Gastrocnemius medialis (tissue), 4 donors: ENCODE data around the gene MAP3K7CL.

Source experiments
- POLR2A ChIP-seq, 2 donors: fragments of 450-650 bp; IDR thresholded peaks; one replicate each; pipeline ENCODE4 v1.6.1; 2017; ENCODE audit warnings: antibody characterized with exemption in 2 of 2, mild to moderate bottlenecking in 2 of 2, moderate library complexity in 2 of 2
- TF ChIP-seq, protein P1 (sequence below), 5 experiments: fragments of 450-650 bp in 3 of 5; fragments of 200-600 bp in 2 of 5; sonication (generic) in 2 of 5; IDR thresholded peaks in 4 of 5; conservative IDR thresholded peaks in 1 of 5; 1 replicate in 4 of 5; 2 replicates in 1 of 5; pipeline ENCODE4 v1.5.1; 2016 to 2019; ENCODE audit warnings: antibody characterized with exemption in 5 of 5, mild to moderate bottlenecking in 3 of 5, moderate library complexity in 3 of 5

DNA sequence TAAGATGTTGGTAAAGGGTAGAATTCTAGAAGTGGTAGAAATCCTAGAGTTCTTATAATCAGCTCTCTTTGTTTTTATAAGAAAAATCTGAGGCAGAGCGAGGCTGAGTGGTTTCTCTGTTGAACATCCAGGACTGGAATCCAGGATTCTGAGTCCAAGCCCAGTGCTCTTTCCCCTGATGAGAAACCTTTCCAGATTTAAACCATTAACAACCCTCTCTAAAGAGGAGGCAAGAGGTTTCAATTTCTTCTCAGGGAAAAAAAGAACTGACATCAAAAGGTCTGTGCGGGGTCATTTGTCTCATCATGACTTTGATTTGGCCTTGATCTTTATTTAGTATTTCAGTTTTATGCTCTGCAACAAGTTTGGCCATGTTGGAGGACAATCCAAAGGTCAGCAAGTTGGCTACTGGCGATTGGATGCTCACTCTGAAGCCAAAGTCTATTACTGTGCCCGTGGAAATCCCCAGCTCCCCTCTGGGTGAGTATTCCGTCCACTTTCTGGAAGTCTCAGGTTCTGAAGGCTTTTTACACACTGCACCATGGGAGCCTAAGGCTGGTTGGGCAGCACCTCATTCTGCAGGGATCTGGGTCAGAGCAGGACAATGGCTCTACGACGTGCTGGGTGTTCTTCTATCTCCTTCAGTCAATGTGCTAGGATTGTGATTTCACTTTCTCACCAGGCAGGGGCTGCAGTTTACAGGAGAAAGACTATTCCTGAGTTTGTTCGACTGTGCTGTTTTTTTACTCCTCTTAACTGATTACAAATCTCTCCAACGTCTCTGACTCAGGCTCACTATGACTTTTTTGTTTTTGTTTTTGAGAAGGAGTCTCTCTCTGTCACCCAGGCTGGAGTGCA lies 38.1 kb upstream of the MAP3K7CL start:
- TF ChIP-seq, protein P1, sequence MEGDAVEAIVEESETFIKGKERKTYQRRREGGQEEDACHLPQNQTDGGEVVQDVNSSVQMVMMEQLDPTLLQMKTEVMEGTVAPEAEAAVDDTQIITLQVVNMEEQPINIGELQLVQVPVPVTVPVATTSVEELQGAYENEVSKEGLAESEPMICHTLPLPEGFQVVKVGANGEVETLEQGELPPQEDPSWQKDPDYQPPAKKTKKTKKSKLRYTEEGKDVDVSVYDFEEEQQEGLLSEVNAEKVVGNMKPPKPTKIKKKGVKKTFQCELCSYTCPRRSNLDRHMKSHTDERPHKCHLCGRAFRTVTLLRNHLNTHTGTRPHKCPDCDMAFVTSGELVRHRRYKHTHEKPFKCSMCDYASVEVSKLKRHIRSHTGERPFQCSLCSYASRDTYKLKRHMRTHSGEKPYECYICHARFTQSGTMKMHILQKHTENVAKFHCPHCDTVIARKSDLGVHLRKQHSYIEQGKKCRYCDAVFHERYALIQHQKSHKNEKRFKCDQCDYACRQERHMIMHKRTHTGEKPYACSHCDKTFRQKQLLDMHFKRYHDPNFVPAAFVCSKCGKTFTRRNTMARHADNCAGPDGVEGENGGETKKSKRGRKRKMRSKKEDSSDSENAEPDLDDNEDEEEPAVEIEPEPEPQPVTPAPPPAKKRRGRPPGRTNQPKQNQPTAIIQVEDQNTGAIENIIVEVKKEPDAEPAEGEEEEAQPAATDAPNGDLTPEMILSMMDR (IDR thresholded peaks at IDR 0.05 in 4 of 5, conservative IDR thresholded peaks at IDR 0.05 in 1 of 5), result no peak
- no peak for TF ChIP-seq POLR2A (IDR thresholded peaks at IDR 0.05)
